CD4-positive, alpha-beta T cell (primary cell): ENCODE measurements around the gene REXO4. TPM values are rescaled to one million over a fixed set of nuclear protein-coding genes. Genes with fewer than 3 reads are reported as not detected.

Source experiments
- ATAC-seq: fragments of 200-7000 bp; cut with Tn5 transposase; one replicate; pipeline ENCODE4 v1.10.0; 2022; ENCODE audit warnings: mild to moderate bottlenecking; ENCODE audit not compliant: poor library complexity
- CTCF ChIA-PET: fragments of 350-600 bp; sonication (Branson Sonifier 250); formaldehyde crosslinking; loops from one replicate; lab custom pipeline; 2021; ENCODE audit warnings: antibody characterized with exemption, inconsistent platforms; lab: Charles Lee
- POLR2A ChIA-PET: fragments of 350-600 bp; sonication (Branson Sonifier 250); formaldehyde crosslinking; loops from one replicate; lab custom pipeline; 2021; ENCODE audit warnings: antibody characterized with exemption, inconsistent platforms; lab: Charles Lee
- DNase-seq, 14 experiments: peaks; one replicate each; pipeline ENCODE4 v3.0.0-alpha.2; 2013 to 2020; ENCODE audit warnings: mixed read lengths in 2 of 14
- H3K27ac ChIP-seq, 2 donors: one replicate each; pipeline versions ENCODE4 v1.5.1 to v1.7.0; 2013; ENCODE audit warnings: low read length in 2 of 2, low read depth in 1 of 2, mild to moderate bottlenecking in 1 of 2
- H3K27me3 ChIP-seq, 2 experiments: 1 replicate in 1 of 2; 2 replicates in 1 of 2; pipeline versions ENCODE4 v1.6.1 to v1.7.0; 2013; ENCODE audit warnings: low read length in 2 of 2, control low read depth in 1 of 2, mild to moderate bottlenecking in 1 of 2, moderate library complexity in 1 of 2; ENCODE audit not compliant: insufficient read depth in 2 of 2, control insufficient read depth in 1 of 2
- H3K36me3 ChIP-seq: one replicate; pipeline ENCODE4 v1.6.1; 2013; ENCODE audit warnings: low read length, control low read depth; ENCODE audit not compliant: insufficient read depth
- H3K4me1 ChIP-seq: one replicate; pipeline ENCODE4 v1.6.1; 2013; ENCODE audit warnings: low read length, control low read depth; ENCODE audit not compliant: insufficient read depth
- H3K4me3 ChIP-seq: one replicate; pipeline ENCODE4 v1.5.1; 2013; ENCODE audit warnings: mild to moderate bottlenecking, low read length, moderate library complexity
- H3K9me3 ChIP-seq, 2 experiments: 1 replicate in 1 of 2; 2 replicates in 1 of 2; pipeline versions ENCODE4 v1.6.1 to v1.7.0; 2013; ENCODE audit warnings: low read length in 2 of 2, mild to moderate bottlenecking in 2 of 2, control low read depth in 1 of 2, moderate library complexity in 1 of 2; ENCODE audit not compliant: control insufficient read depth in 1 of 2, insufficient read depth in 1 of 2
- H3K27ac Mint-ChIP-seq: one replicate; pipeline ENCODE4 v1.8.0; 2020; ENCODE audit warnings: mixed read lengths
- H3K27me3 Mint-ChIP-seq: one replicate; pipeline ENCODE4 v1.8.0; 2021; ENCODE audit warnings: mixed read lengths
- H3K36me3 Mint-ChIP-seq: one replicate; pipeline ENCODE4 v1.8.0; 2021; ENCODE audit warnings: low read depth, mixed read lengths
- H3K4me1 Mint-ChIP-seq: one replicate; pipeline ENCODE4 v1.8.0; 2021; ENCODE audit warnings: low read depth, mixed read lengths
- H3K4me3 Mint-ChIP-seq: one replicate; pipeline ENCODE4 v1.8.0; 2020; ENCODE audit warnings: mild to moderate bottlenecking, mixed read lengths
- H3K9me3 Mint-ChIP-seq: one replicate; pipeline ENCODE4 v1.8.0; 2020; ENCODE audit warnings: mixed read lengths
- CTCF ChIP-seq: fragments of 200-600 bp; IDR thresholded peaks from one replicate; pipeline ENCODE4 v1.8.0; 2022; ENCODE audit warnings: antibody characterized with exemption, mild to moderate bottlenecking
- intact Hi-C, 2 experiments: fragments of 100-400 bp; cut with DNase I in 1 of 2; cut with micrococcal nuclease in 1 of 2; formaldehyde crosslinking; loops; one replicate each; pipeline versions ENCODE4 v1.15.1 to v1.9.0; 2023 to 2025; cut with DNase I, micrococcal nuclease
- total RNA-seq, 174 experiments: library from RNA in 2 of 174; stranded (reverse) in 2 of 174; gene quantifications; one replicate each; pipeline ENCODE4 v1.2.3 and lab custom pipeline; 2021 to 2026

Gene REXO4
- total RNA-seq, 2 experiments from 2014 or later, result 17.3 to 18.5 TPM

- Histone ChIP-seq H3K27me3 (no peaks in the 10 kb centered on the region), H3K36me3 (no peaks in the 10 kb centered on the region), H3K27ac (no peak overlapping the region), H3K4me1 (no peaks in the 10 kb centered on the region), H3K9me3 (no peaks in the 10 kb centered on the region), H3K4me3 (no peak overlapping the region)
- DNase-seq (no peak), ATAC-seq (no peak)
- H3K9me3 Mint-ChIP-seq, result no peaks in the 10 kb centered on the region
- H3K4me3 Mint-ChIP-seq, result no peak overlapping the region
- CTCF ChIA-PET, result no interaction called here
- no peak for TF ChIP-seq CTCF
- H3K4me1 Mint-ChIP-seq, result no peaks in the 10 kb centered on the region
- no peaks in the 10 kb centered on the region for H3K27me3 Mint-ChIP-seq
- no peaks in the 10 kb centered on the region for H3K36me3 Mint-ChIP-seq
- H3K27ac Mint-ChIP-seq, result no peak overlapping the region
- POLR2A ChIA-PET, result no interaction called here
- intact Hi-C loops, result no loop called here
Measured at GRCh38 chr9:133397895-133398294, 19.9 kb downstream of the REXO4 start.

GRCh38 chr9:133397370-133397769 lies 20.4 kb downstream of the REXO4 start:
- Mint-ChIP-seq H3K27ac (no peak overlapping the region), H3K4me1 (no peaks in the 10 kb centered on the region), H3K4me3 (no peak overlapping the region), H3K27me3 (no peaks in the 10 kb centered on the region), H3K36me3 (no peaks in the 10 kb centered on the region), H3K9me3 (no peaks in the 10 kb centered on the region)
- DNase-seq, result no peak
- Histone ChIP-seq H3K4me1 (no peaks in the 10 kb centered on the region), H3K9me3 (no peaks in the 10 kb centered on the region), H3K27me3 (no peaks in the 10 kb centered on the region), H3K36me3 (no peaks in the 10 kb centered on the region), H3K4me3 (no peak overlapping the region), H3K27ac (no peak overlapping the region)
- ChIA-PET CTCF (no interaction called here), POLR2A (no interaction called here)
- no peak for ATAC-seq
- TF ChIP-seq CTCF, result no peak
- intact Hi-C loops, result no loop called here

GRCh38 chr9:133396952-133397351 lies 20.9 kb downstream of the REXO4 start:
- intact Hi-C loops, result no loop called here
- H3K27ac Mint-ChIP-seq, result no peak overlapping the region

More at GRCh38 chr9:133396952-133397351, 20.9 kb downstream of the REXO4 start:
- Histone ChIP-seq H3K36me3 (no peaks in the 10 kb centered on the region), H3K27me3 (no peaks in the 10 kb centered on the region), H3K4me3 (no peak overlapping the region), H3K9me3 (no peaks in the 10 kb centered on the region), H3K27ac (no peak overlapping the region), H3K4me1 (no peaks in the 10 kb centered on the region)
- TF ChIP-seq CTCF, result no peak
- ATAC-seq (no peak), DNase-seq (no peak)
- ChIA-PET POLR2A (no interaction called here), CTCF (interaction anchor here (1.3 kb wide), 1 partner anchor 211 kb away, joined by 3 read pairs; no protein-coding TSS in a partner anchor)
- H3K27me3 Mint-ChIP-seq, result no peaks in the 10 kb centered on the region
- no peak overlapping the region for H3K4me3 Mint-ChIP-seq
- no peaks in the 10 kb centered on the region for H3K4me1 Mint-ChIP-seq
- H3K9me3 Mint-ChIP-seq, result no peaks in the 10 kb centered on the region
- no peaks in the 10 kb centered on the region for H3K36me3 Mint-ChIP-seq
